ENCODE measurements around the gene STX18.
"Not testable (repeated sequence)": the region's sequence is repeated elsewhere in the genome, so short reads cannot be mapped to it uniquely, and the experiment has no call there.

The STX18 gene

DNA sequence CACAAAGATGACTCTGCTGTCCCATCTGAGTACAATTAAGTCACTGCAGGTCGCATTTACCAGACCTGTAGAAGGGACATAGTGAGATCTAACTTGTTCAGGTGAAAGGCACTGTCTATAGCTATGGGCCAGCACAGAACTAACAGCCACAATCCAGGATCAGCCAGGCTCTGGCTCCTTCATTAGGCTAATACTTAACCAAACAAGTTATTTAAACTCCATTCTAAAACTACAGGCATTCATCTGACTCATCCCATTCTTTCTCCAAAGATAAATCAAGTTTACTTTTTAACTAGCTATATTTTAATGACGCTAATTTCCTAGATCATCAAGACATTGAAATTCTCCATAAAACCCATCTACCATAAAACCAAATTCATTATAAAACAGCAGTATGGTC lies 62.5 kb downstream of the STX18 start:
- DNase-seq (ENCODE audit: low spot score) = no peak

DNA sequence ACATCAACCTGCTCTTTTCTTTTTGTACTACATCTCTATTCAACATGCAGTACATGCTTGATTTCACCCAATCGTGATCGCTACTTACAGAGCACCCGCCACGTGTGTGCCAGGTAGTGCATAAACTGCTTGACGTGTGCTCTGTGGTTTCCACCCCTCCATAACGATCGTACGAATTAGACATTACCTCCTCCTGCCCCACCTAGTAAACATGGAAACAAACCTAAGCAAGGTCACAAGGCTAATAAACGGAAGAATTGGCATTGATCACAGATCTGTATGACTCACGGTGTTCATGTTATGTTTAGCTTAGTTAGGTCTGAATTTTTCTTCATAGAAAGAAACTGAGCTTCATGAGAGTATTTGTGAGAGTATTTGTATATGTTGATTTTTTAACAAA lies 64.1 kb downstream of the STX18 start:
- DNase-seq (ENCODE audit: low spot score) = no peak

DNA sequence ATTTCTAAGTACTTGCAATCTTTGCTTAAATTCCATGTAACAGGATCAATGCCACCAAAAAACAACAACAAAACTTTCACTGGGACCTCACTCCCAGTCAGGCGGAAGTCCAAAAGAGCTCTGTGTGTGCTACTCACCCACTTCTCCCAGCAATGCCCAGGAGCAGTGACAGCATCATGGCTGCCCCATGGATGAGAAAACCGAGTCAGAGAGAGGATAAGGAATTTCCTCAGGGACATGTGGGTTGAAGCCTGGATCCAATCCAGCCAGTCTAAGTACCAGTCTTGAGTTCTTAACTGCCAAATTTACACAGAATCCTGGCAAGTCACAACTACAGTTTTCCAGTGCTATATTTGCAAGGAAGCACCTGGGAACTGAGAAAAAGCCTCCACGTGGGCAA lies 64.5 kb downstream of the STX18 start:
- no peak for DNase-seq (ENCODE audit: low spot score)

DNA sequence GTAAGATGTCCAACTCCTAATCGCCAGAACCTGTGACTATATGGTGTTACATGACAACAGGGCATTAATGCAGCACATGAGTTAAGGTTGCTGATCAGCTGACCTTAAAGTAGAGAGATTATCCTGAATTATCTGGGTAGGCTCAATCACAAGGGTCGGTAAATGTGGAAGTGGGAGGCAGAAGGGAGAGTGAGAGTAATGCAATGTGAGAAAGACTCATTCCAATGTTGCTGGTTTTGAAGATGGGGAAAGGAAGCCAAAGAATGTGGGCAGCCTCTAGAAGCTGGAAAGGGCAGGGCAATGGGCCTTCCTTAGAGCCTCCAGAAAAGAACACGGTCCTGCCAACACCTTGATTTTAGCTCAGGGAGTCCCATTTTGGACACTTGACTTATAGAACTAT lies 67.4 kb downstream of the STX18 start:
- DNase-seq (ENCODE audit: low spot score) = no peak

DNA sequence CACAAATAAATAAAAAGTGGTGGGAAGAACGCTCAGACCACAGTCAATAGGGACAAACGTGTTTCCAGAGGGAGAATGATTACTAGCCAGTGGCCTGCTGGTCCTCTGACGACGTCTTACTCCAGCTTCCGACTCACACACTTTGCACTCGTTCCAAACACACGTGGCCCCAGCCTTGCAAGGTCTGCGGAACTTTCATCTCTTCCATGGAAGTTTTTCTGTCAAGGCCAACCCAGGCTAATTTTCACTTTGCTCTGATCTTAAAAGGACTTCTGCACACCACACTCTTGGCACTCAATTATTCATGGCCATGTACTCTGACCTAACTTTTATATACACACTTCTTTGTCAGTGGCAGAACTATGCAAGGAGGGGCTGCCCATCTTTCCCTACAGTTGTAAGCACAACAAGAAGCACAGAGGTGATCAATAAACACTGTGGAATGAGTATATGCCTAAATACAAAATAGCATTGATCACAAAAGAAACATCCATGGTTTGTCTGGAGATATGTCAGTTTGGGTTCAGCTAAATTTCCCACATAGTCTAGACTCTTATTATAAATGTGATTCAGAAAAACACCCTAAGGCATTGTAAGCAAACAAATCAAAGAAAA lies 69.4 kb downstream of the STX18 start:
- DNase-seq (ENCODE audit: low spot score) = no peak

DNA sequence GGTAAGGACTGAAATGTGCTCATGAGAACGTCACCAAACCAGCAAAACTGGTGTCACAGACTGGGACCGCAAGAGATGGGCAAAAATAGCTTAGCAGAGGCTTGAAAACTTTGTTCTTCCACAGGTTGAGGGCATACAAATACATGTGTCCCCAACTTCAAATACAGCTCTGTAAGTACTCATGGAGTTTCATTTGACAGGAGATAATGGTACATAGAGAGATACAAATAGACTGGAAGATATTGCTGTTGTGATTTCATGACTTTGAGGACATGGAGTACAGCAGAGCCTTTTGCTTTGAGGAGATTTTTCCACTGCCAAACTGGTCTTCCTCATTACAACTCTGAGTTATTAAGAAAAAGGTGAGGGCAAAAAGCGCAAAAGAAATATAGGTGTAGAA lies 70.7 kb downstream of the STX18 start:
- DNase-seq (ENCODE audit: low spot score) = no peak

DNA sequence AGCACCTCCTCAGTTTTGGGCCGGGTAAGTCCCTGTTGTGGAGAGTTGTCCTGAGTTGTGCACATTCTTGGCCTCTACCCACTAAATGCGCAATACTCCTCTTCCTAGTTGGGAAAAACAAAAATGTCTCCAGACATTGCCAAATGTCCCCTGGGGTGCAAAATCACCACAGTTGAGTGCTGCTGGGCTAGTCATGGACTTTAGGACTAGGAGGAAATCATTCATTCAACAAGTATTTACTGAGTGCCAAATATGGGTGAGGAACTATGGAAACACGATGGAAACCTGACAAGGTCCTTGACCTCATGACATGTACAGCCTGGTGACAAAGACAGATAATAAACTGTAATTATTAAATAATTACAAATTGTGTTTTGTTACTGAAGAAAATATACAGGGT lies 71.6 kb downstream of the STX18 start:
- DNase-seq (ENCODE audit: low spot score) = no peak

DNA sequence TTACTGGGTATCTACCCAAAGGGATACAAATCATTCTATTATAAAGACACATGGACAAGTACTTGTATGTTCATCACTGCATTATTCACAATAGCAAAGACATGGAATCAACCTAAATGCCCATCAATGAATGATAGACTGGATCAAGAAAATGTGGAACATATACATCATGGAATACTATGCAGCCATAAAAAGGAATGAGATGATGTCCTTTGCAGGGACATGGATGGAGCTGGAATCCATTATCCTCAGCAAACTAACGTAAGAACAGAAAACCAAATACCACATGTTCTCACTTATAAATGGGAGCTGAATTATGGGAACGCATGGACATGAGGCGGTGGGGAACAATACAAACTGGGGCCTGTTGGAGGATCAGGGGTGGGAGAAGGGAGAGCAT lies 76.6 kb downstream of the STX18 start:
- not testable (repeated sequence) for DNase-seq (ENCODE audit: low spot score)

DNA sequence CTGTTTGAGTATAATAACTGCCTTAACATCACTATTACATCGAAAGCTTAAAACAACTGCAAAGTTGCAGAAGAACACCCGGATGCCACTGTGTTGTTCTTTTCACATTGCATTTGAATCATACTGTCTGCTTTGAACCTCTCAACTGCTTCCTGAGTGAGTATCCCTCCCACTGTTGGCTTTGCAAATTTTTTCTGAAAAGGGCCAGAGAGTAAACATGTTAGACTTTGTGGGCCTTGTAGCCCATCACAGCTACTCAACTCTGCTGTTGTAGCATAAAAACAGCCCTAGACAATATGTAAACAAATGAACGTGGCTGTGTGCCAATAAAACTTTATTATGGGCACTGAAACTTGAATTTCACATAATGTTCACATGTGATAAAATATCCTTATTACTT lies 78.9 kb downstream of the STX18 start:
- no peak for DNase-seq (ENCODE audit: low spot score)

DNA sequence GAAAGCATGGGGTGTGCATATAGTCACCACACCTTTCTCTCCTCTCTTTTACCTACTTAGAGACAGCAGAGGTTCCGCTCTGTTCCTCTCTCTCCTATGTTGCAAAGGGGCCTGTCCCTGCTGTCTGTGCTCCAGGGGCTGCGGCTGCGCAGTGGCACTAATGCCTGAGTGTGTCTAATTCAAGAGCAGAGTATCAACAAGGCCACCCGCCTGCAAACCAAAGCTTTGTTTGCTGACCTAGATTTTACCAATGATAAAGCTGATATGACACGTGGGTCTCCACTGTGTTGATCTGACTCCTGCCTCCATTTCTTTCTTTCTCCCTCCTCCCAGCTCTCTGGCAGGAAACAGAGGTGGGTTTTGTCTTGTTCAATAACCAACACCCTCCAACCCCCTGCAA lies 80.0 kb downstream of the STX18 start:
- DNase-seq (ENCODE audit: low spot score) = no peak

DNA sequence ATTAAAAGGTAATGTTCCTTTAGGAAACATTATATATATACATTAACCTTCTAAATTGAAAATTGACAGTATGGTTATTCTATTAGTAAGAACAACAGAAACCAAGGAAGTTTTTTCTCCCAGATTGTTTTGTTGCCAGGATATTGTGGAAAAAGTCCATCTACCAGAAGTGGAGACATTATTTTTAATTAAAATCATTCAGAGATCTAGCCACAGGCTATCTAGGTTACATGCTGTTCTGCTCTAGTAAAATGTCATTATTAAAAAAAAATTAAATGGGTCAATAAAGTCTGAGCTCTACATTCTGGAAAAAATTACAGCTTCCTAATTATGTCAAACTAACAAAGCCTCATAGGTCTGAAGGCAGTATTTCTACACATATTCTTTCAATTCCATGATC lies 80.7 kb downstream of the STX18 start:
- DNase-seq (ENCODE audit: low spot score) = no peak

DNA sequence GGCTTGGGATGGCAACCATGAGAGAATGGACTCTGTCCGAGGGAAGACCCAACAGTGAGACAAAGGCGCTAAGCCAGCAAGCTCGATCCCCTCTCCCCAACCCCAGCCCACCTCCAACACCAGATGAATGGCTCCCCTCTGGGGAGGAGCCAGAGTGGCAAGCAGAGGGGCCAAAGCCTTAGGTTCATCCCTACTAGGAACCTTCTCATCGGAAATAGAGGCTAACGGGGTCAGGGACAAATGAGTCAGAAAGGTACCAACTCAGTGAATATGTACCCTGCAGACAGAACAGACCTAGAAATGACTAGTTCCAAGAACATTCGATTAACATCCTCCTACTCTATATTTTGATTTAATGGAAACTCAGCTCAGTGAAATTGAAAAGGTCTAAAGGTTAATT lies 81.1 kb downstream of the STX18 start:
- no peak for DNase-seq (ENCODE audit: low spot score)

DNA sequence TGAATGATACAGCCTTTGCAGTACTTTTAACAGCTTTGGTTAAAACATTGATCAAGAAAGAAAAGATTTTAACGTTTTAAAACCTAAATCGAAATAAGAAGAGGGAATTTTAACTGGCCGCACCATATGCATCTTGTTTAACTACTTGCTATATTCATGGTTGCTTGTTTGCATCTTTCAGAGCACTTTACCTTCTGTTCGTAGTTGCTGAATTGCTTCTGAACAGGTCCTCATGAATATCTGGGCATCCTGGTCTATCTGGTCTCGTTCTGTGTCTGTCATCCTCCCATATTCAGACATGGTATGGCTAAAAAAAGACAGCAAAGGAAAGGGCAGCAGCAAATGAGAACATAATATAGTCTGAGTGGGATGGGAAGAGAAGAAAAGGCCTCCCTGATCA lies 82.7 kb downstream of the STX18 start:
- DNase-seq (ENCODE audit: low spot score) = no peak

DNA sequence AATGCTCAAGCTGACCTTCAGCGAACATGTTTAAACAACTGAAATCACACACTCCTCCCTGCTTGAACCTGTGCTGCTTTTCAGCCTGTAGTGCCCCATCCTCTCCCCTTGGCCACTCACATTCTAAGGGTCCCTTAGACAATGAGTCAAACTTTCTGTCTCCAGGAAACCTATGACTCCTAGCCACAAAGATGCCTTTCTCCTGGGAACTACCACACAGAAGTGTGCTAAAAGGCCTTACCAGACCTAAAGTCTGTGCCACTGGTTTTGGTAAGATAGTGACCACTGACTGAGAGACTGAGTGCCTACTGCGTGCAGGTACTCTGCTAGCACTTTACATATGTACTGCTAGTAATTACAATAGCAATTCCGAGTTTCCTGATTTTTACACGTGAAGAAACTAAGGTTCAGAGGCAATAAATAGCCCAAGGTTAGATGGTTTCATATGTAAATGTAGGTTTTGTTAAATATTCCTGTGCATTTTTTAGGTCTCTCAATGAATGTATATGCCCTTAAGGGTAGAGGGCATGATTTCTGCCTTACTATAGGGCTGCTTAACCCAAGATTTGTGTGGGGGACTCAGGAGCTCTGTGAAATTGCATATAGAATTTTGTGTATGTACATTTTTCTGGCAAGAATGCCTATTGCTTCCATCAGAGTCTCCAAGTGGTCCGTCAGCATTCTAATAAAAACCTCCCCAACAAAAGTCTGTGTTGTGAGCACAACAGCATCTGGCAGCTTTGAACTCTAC lies 83.9 kb downstream of the STX18 start:
- DNase-seq (ENCODE audit: low spot score) = no peak

DNA sequence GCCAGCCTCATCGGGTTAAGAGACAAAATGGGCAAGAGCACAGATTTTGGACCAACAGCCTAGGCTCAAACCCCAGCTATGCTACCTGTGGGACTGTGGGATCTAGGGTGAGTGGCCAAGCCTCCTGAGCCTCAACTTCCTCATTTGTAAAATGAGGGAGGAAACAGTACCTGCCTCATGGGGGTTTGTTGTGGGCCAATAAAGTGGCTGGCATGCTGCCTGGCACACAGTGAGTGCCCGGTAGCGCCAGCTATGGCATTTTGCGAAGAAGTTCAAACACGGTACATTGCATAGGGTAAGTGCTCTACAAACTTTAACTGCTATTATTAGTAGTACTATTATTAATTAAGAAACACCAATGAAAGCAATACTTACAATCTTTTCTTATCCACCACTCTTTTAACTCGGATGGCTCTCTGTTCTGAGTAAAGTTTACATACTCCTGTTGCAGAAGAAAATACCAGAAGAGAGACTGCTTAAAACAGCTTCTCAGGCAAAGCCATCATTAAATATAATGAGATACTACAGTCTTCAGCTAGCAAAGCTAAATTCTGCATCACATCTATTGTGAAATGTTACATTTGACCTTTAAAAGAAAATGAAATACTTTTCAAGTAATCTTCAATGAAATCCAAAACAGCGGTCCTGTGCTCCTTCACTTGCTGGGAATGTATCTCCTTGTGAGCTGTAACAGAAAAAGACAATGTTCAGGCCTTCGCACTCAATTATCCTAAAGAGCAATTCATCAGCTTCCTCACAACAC lies 84.9 kb downstream of the STX18 start:
- no peak for DNase-seq (ENCODE audit: low spot score)

DNA sequence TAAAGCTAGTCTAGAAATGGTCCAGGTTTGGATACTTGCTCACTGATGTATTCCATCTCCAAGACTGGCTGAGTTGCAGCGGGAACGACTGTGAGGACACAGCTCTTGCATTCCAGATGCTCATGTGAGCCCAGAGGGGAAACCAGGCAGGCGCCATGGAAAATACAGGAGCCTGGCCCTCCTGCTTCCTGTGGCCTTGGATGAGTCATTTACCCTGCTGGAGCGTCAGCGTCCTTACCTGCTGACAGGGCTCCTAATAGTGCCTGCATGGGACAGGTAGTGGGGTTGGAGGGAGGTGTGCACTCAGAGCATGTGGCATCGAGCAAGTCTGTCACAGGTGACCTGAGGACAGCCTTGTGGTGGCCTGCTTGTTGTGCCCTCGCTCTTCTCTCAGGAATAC lies 85.5 kb downstream of the STX18 start:
- no peak for DNase-seq (ENCODE audit: low spot score)

DNA sequence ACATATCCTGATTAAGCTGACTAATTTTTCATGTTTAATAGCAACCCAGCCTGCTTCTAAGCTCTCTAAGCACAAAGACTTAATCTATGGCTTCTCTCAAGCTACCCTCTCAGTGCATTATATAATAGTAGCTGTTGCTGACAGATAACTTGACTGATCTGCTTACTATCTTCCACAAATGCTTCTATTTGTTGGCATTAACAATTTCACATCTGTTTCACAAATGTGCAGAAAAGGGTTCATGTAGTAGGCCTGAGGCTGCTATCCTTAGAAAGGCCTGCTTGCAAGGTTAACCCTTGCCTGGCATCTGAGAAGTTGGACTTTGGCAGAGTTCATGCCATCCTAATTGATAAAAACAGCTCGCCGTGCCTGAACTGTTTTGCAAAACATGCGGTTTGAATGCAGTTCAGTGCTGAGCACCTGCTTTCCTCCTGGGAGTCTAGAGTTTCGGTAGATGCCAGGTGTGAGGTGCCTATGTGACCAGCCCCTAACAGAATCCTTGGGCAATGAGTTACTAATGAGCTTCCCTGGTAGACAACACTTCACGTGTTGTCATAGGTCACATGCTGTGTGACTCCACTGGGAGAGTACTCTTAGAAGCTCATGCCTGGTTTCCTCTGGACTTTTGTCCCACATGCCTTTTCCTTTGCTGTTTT lies 86.5 kb downstream of the STX18 start:
- no peak for DNase-seq (ENCODE audit: low spot score)

DNA sequence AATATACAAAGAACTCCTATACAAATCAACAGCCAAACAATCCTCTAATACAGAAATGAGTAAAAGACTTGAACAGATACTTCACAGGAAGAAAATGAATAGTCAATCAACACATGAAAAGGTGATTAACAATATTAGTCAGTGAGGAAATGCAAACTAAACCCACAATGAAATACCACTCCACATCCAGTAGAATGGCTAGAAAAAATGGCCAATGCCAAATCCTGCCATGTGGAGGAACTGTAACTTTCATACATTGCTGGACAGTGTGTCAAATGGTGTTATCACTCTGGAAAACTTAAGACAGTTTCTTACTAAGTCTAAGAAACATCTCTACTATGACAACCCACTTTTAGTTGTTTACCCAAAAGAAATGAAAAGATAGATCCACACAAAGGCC lies 95.4 kb downstream of the STX18 start:
- no peak for DNase-seq (ENCODE audit: low spot score)

DNA sequence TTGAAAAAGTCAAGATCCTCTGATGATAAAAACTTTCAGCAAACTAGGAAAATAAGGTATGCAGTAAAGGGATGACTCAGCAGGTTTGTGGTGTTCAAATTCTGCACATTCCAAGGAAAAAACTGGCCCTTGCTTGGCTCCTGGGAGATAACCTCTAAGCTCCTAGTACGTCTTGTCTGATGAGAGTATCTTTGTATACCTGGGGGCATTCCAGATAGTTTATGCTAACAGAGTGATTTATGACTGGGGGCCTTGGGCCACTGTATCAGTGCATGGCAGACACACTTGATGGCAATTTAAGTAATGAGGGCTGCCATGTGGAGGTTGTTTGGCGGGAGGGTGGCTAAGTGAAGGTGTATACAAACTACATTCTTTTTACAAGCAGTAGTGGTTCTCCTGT lies 98.0 kb downstream of the STX18 start:
- DNase-seq (ENCODE audit: low spot score) = no peak

DNA sequence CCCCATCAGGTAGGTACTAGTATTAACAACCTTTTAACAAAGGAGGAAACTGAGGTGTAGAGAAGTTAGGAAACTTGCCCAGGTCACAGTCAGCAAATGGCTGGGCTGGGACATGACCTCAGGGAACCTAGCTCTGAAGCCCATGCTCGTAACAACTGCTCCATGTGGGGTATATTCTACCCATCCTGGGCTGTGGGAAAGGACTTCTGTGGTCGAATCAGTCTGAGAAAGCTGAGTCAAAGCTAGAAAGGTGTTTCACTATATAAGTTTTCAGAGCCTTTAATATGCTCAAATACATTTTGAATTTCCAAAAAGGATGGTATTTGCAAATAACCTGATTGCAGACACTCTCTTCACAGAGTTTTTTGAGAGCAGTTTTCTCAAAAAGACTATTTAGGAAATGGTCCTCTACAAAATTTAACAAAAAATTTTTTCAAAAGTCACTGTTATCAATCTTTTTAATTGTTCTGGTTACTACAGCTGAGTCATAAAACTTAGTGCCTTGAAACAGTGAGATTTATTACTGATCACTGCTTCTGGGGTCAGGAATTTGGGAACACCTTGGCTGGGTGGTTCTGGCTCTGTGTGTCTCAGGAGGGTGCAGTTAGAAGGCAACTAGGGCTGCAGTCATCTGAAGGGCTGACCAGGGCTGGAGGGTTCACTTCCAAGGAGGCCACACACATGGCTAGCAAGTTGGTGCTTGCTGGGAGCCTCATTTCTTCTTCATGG lies 101.4 kb downstream of the STX18 start:
- no peak for DNase-seq (ENCODE audit: low spot score)

DNA sequence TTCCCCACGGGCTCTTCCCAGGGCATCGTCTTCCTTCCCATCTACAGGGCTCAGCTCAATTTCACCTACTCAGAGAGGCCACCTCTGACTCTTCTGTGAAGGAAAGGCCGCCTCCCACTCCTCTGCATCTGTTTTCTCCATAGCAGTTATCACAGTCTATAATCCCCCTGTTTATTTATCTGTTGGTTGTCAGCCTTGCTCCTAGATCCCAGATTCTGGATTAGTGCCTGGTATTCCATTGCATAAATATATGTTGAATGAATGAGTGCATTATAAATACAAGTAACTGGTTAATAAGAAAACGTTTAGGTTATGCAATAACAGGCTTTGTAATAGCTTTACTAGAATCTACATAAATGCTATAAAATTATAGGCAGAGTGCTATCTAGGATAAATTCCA lies 102.1 kb downstream of the STX18 start:
- no peak for DNase-seq (ENCODE audit: low spot score)

DNA sequence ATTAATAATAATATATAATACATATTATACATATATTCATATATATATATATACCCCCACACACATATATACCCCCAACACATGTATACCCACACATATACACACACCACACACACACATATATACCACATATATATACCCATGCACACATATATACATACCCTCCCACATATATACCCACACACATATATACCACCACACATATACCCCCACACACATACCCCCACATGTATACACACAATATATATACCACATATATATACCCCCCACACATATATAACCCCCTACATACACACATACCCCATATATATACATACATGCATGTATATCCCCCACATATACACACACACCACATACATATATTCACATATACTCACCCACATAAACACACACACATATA lies 103.0 kb downstream of the STX18 start:
- DNase-seq (ENCODE audit: low spot score) = no peak
